Astrocyte of the cerebellum (primary cell): ENCODE measurements around the gene CMIP.

Experiments used
- DNase-seq: peaks from one replicate; pipeline ENCODE4 v3.0.0-alpha.2; 2011; ENCODE audit warnings: low read depth
- H3K4me3 ChIP-seq: 2 replicates; pipeline ENCODE4 v1.5.1; 2011; ENCODE audit warnings: mild to moderate bottlenecking, low read depth, low read length, moderate library complexity
- in situ Hi-C: cut with HindIII; loops from 2 replicates; pipeline ENCODE4 v1.10.0; 2017; ENCODE audit warnings: low sequenced_read_pairs
- TF ChIP-seq, protein P1 (sequence below): IDR thresholded peaks from 2 replicates; pipeline ENCODE4 v1.5.1; 2012; ENCODE audit warnings: low read length, low read depth, moderate library complexity, mild to moderate bottlenecking; ENCODE audit errors: missing control alignments

Gene CMIP

DNA sequence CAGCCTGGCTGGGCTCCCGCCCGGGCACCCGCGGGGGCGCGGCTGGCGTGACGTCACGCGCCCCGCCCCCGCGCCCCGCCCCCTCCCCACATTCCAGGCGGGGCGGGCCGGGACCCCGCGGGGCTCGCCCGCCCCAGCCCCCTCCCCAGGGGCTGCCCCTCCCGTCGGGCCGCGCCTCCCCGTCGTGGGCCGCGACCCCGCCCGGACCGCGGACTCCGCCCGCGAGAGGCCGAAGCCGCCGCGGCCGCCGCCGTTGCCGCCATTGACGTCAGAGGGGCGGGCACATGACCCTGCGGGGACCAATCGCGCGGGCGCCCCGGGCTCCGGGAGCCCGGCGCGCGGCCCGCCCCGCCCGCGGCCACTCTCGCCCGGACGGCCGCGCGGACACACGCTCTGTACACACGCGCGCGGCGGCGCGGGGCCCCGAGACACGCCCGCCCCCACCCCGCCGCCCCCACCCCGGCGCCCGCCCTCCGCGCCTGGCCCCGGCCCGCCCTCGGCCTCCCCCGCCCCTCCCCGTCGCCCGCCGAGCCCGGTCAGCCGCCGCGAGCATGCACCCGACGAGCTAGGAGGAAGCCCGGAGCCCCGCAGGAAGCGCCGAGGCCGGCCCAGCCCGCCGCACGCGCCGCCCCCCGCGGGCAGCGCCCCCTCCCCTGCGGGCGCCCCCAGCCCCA lies at the start of gene CMIP:
Gene CMIP (plus strand): TSS at position 361 of the 674 bp plus-strand sequence.
- peak within 1 kb of the TSS; percentile 86 for H3K4me3 ChIP-seq
- peak; percentile 43 for DNase-seq
- TF ChIP-seq, protein P1, sequence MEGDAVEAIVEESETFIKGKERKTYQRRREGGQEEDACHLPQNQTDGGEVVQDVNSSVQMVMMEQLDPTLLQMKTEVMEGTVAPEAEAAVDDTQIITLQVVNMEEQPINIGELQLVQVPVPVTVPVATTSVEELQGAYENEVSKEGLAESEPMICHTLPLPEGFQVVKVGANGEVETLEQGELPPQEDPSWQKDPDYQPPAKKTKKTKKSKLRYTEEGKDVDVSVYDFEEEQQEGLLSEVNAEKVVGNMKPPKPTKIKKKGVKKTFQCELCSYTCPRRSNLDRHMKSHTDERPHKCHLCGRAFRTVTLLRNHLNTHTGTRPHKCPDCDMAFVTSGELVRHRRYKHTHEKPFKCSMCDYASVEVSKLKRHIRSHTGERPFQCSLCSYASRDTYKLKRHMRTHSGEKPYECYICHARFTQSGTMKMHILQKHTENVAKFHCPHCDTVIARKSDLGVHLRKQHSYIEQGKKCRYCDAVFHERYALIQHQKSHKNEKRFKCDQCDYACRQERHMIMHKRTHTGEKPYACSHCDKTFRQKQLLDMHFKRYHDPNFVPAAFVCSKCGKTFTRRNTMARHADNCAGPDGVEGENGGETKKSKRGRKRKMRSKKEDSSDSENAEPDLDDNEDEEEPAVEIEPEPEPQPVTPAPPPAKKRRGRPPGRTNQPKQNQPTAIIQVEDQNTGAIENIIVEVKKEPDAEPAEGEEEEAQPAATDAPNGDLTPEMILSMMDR: no peak
- in situ Hi-C loops: no loop called here

DNA sequence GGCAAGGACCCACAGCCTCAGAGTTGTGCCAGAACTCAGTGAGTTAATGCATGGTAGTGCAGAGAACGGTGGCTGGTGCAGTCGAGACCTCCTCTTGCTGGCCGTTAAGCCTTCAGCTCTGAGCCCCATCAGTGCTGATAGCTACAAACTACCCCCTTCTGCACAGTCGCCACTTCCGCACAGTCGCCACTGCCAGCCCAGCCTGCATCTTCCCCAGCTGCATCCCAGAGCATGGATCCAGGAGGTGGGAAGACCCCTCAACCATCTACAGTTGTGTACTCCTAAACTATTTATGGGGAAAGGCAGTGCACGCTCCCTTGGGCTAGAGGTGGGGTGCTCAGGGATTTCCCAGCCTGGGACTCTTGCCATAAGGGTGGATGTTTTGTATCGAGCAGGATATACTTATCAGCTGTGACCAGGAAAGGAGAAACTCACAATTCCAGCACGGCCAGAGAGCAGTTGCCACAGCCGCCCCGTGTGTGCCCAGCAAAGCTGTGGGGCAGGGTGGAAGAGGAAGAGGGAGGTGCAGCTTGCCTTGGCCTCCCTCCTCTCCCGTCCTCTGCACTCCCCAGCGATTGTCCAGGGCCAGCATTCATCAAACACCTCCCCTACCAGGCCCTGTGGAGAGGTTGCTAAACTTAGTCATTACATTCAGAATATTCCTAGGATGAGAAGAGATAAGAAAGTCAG lies 49.5 kb upstream of the CMIP start:
- H3K4me3 ChIP-seq: no peak overlapping the region
- no peak for DNase-seq
- TF ChIP-seq, protein P1: no peak
- in situ Hi-C loops: loop anchor here (10.0 kb wide), 1 partner anchor 340 kb away; no protein-coding TSS in a partner anchor

DNA sequence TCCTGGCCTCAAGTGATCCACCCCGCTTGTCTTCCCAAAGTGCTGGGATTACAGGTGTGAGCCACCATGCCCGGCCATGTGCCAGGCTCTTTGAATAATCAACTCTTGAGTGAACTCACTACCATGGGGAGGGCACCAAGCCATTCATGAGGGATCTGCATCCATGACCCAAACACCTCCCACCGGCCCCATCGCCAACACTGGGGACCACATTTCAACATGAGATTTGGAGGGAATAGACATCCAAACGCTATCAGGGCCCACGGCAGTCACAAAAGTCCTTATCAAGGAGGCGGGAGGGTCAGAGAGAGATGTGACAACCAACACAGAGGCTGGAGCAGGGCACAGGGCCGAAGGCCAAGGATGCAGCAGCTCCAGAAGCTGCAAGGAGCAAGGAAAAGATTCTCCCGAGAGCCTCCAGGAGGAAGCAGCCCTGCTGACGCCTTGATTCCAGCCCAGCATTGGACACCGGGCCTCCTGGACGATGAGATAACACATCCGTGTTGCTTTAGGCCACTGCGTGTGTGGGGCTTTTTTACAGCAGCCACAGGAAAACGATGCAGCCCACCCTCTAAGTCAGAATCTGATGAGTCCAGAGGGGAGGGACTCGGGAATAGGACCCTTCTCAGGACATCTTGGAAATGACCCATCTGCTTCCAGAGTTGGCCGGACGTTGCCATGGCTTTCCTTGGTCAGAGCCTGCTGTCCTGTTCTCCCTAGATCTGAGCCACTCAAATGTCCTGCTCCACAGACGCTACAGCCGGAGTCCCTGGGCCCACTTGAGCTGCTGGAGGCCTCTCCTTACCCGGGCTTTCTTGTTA lies 47.3 kb upstream of the CMIP start:
- in situ Hi-C loops: loop anchor here (10.0 kb wide), 1 partner anchor 338 kb away; no protein-coding TSS in a partner anchor
- no peak overlapping the region for H3K4me3 ChIP-seq
- no peak for DNase-seq
- TF ChIP-seq, protein P1: no peak

DNA sequence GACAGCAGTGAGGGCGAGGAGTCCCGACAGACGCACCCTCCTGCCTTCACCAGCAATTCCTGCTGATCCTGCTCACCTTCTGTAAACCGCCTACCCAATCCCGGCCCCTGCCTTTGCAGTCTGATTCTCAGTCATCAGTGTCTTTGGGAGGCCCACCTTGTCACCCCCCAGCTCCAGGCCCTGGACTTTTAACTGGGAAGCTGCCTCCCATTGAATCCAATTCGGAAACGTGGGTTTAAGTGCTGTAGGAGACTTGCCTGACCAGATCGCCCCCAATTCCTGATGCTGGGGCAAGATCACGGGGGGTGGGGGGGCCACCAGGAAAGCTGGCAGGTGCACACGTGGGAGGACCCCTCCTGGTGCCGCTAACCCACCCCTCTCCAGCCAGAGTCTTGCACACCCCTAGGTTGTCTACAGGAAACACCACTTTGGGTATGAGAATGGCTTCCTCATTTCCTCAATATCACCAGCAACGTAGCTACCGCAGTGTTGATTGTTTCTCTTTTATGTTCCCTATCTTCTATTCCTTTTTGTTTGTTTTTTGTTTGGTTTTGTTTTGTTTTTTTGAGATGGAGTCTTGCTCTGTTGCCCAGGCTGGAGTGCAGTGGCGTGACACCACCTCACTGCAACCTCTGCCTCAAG lies 46.6 kb upstream of the CMIP start:
- TF ChIP-seq, protein P1: no peak
- no peak for DNase-seq
- in situ Hi-C loops: loop anchor here (10.0 kb wide), 1 partner anchor 337 kb away; no protein-coding TSS in a partner anchor
- H3K4me3 ChIP-seq: no peak overlapping the region

DNA sequence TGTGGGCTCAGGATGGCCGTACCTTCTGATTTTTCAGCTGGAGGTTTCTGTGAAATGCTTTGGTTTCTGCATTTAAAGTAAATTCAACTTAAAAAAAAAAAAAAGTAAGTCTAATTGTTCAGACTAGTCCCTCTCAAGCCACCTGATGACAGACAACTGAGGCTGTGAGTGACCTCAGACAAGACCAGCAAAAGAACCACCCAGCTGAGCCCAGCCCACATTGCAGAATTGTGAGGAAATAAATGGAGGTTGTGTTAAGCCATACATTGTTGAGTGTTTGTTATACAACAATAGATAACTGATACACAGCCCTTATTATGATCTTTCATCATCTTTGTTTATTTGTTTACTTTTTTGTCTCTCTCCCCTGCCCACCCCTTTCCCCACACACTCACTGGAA lies 44.7 kb upstream of the CMIP start:
- TF ChIP-seq, protein P1: no peak
- in situ Hi-C loops: loop anchor here (10.0 kb wide), 1 partner anchor 335 kb away; no protein-coding TSS in a partner anchor
- H3K4me3 ChIP-seq: no peak overlapping the region
- no peak for DNase-seq
